ENCODE data around the gene RNH1.

- TF ChIP-seq, protein P1, sequence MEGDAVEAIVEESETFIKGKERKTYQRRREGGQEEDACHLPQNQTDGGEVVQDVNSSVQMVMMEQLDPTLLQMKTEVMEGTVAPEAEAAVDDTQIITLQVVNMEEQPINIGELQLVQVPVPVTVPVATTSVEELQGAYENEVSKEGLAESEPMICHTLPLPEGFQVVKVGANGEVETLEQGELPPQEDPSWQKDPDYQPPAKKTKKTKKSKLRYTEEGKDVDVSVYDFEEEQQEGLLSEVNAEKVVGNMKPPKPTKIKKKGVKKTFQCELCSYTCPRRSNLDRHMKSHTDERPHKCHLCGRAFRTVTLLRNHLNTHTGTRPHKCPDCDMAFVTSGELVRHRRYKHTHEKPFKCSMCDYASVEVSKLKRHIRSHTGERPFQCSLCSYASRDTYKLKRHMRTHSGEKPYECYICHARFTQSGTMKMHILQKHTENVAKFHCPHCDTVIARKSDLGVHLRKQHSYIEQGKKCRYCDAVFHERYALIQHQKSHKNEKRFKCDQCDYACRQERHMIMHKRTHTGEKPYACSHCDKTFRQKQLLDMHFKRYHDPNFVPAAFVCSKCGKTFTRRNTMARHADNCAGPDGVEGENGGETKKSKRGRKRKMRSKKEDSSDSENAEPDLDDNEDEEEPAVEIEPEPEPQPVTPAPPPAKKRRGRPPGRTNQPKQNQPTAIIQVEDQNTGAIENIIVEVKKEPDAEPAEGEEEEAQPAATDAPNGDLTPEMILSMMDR (IDR thresholded peaks at IDR 0.05), result no peak
- TF ChIP-seq POLR2A (IDR thresholded peaks at IDR 0.05) (no peak), EP300 (IDR thresholded peaks at IDR 0.05; ENCODE audit: low read depth) (no peak), POLR2AphosphoS5 (IDR thresholded peaks at IDR 0.05) (no peak)
These were observed 51.4 kb downstream of the RNH1 start for GRCh38 chr11:455566-456147.
